ENCODE results near the gene DMTF1.
"Not testable (repeated sequence)": the region's sequence is repeated elsewhere in the genome, so short reads cannot be mapped to it uniquely, and the experiment has no call there.

DMTF1 gene

DNA sequence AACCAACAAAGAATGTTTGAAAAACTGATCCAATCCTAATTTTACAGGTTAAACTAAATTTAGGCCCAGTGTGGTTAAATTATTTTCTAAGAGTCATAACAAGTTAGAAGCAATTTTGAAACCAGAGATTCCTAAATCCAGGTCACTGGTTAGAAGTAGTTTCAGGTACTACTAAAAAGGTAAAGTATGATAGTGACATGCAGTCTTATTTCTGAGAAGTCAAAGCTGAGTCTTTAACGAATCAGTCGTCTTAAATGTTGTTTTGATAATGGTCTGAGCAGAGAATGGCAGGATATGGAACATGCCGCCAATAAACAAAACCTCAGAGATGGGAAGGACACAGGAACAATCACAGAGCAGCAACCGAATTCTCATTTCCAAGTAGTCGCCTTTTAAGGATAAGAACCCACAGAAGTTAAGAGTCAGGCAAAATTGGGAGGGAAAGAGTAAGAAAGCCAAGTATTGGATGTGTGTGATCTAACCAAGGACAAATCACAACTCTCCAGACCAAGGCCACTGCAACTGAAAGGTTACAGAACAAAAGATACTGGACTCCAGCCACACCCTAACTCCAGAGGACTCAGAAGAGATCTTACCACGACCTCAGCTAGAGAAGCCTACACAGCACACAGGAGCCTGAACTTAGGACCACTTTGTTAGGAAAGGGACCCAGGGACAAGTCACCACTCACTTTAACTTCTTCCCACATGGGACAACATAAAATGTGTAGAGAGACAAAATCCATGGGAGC lies 47.6 kb downstream of the DMTF1 start:
- no peak for DNase-seq

DNA sequence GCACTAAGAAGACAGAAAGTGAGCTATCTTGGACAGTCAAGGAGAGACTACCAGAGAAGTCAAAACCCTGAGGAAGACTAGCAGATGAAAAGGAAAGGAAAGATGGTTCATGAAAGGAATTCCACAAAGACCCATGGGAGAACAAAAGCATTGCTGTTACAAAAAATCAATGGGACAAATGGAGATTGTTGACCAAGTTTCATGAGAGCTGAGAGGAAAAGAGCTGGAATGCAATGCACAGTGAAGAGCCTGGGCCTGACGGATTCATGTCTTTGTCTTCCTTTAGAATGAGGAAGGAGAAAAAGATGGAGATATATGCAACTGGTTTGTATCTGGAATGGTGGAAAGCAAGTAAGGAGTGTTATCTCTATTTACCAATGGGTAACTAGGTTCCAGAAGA lies 50.0 kb downstream of the DMTF1 start:
- DNase-seq = no peak

GRCh38 chr7:87202705-87203104 lies 50.5 kb downstream of the DMTF1 start:
- no peak for DNase-seq

- DNase-seq = not testable (repeated sequence)
Observed at GRCh38 chr7:87203929-87204328, 51.7 kb downstream of the DMTF1 start.

GRCh38 chr7:87204933-87205332 lies 52.7 kb downstream of the DMTF1 start:
- no peak for DNase-seq

- DNase-seq = not testable (repeated sequence)
Observed at GRCh38 chr7:87205701-87206100, 53.4 kb downstream of the DMTF1 start.

- DNase-seq = no peak
Observed at GRCh38 chr7:87206361-87206760, 54.1 kb downstream of the DMTF1 start.

DNA sequence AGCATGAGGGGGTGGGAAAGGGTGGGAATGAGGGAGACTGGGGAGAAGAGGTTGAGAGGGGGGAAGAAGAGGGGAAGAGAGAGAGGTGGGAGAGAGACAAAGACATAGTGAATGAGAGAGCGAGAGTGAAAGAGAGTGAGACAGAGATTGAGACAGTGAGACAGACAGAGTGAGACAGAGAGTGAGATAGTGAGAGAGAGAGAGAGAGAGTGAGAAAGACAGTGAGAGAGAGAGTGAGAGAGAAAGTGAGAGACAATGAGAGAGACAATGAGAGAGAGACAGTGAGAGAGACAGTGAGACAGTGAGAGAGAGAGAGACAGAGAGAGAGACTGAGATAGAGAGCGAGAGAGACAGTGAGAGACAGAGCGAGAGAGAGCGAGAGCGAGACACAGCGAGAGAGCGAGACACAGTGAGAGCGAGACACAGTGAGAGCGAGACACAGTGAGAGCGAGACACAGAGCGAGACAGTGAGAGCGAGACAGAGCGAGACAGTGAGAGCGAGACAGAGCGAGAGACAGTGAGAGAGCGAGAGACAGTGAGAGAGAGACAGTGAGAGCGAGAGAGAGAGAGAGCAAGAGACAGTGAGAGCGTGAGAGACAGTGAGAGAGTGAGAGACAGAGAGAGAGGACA lies 57.2 kb downstream of the DMTF1 start:
- DNase-seq = no peak

DNA sequence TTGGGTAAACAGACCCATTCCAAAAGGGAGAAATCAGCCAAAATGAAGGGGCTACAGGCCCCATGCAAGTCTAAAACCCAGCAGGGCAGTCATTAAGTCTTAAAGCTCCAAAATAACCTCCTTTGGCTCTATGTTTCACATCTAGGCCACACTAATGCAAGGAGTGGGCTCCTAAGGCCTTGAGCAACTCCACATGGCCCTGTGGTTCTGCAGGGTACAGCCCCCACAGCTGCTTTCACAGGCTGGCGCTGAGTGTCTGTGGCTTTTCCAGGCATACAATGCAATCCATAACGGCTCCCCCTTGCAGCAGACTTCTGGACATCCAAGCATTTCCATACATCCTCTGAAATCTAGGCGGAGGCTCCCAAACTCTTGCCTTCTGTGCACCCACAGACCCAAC lies 58.3 kb downstream of the DMTF1 start:
- no peak for DNase-seq

DNA sequence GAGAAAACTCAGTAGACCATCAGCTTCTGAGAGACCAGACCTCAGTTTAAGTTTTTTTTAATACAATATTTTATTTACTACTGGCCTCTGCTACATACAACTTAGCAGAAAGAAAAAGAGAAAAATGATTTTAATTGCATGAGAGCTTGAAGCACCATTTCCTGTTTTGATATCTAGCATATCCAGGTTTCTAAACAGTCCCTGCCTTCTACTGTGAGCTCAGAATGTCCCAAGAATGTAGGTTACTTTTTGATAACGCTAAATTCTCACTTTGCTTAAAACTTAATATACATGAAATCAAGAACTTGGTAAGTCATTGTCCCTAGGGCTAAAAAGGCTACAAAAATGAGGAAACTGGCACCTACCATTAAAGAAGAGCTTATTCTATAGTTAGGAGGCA lies 60.2 kb downstream of the DMTF1 start:
- no peak for DNase-seq

DNA sequence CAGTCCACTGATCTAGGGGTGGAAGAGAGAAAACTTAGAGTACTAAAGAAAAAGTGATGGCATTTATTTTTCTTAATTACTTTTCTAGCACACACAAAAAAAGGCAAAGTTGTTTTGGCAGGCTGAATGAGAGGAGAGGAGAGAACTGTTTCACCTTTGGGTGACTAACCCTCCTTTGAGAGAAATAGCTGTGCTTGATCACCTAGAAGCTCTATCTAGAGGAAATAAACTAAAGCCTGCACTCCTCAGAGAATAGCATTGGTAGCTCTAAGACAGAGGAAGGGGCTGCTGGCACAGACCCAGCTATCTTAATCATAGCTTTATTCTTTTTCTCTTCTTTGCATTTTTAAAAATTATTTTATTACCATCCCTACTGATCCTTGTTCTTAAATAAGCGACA lies 61.0 kb downstream of the DMTF1 start:
- DNase-seq = no peak

- no peak for DNase-seq
Observed at GRCh38 chr7:87213811-87214210, 61.6 kb downstream of the DMTF1 start.

DNA sequence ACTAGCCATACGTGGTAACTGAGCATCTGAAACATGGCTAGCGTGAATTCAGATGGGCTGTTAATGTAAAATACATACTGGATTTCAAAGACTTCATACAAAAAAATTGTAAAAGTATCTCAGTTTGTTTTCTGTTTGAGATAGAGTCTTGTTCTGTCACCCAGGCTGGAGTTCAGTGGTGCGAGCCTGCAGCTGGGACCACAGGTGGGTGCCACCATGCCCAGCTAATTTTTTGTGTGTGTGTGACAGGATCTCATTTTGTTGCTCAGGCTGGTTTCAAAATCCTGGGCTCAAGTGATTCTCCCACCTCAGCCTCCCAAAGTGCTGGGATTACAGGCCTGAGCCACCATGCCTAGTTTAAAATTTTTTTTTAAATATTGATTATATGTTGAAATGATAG lies 62.8 kb downstream of the DMTF1 start:
- DNase-seq = no peak

DNA sequence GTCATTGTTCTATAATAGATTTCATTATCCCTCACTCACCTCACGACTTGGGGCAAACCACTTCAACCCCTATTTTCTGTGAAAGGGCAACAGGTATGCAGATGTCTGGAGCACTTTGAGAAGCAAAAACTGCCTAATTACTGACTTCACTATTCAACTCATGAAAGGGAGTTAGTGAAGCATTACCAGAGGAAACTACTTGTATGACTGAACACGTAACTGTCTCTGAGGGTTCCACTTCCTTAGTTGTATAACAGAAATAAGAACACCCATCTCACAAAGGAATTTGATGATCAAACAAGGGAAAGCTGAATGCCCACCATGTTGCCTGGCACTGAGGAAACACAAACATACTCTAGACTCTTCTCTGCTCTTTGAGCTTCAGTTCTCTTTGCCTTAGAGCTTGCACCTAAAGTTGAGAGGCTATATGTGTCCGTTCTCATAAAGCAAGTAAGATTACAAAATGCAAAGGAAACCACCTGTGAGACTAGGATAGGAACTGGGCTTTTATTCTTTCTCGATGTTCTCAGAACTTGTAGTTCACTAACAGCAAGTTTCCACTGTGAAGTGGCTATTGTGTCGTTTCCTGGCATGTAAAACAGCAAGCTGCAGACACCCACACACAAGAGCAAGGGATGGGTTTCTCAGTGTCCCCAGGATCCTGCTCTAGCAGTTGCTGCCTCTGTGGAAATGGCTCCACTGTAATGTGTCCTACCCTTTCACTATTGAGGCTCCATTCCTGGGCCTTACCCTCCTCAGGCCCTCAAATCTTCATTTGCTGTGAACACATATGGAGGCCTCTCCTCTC lies 64.7 kb downstream of the DMTF1 start:
- DNase-seq = no peak

GRCh38 chr7:87217983-87218653 lies 65.9 kb downstream of the DMTF1 start:
- DNase-seq = no peak

DNA sequence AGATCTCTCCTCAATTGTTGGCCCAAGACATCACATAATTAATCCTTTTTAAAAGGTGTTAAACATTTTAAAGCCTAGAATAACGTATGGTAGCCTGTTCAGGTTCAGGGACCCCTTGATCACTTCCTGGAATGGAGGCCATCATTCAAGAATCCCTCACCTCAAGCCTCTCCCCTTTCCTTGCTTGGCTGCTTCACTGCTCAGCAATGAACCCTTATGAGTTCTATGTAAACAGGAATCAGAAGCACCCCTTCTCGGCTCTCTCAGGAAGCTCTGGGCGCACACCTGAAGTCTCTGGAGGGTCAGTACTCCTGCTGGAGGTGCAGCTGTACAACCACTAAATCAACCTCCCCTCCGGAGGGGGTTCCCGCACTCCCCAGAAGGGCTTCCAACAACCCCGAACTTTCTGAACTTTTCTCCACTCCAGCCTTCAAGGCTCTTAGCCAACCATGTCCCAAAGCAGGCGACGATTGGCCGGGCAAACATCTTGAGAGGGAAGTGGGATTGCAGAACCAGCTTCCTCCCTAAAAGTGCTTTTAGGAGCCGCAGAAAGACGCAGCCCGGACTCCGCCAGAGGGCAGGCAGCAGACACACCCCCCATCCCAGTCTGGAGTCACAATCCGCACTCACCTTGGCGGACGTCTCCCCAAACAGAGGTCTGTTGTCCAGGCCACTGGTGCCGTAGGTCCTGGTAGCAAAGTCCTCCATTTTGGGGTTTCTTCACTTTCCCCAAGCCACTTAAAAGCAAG lies 66.7 kb downstream of the DMTF1 start:
- DNase-seq = no peak

- peak; percentile 42 for DNase-seq
Observed at GRCh38 chr7:87219545-87220025, 67.3 kb downstream of the DMTF1 start, which contains the start of gene TMEM243. Gene TMEM243, minus strand, starts transcription at chr7:87219732. Its CDS starts 229 bp downstream, at chr7:87219503.

- peak; percentile 78 for DNase-seq
Observed at GRCh38 chr7:87220026-87220733, 67.9 kb downstream of the DMTF1 start.

DNA sequence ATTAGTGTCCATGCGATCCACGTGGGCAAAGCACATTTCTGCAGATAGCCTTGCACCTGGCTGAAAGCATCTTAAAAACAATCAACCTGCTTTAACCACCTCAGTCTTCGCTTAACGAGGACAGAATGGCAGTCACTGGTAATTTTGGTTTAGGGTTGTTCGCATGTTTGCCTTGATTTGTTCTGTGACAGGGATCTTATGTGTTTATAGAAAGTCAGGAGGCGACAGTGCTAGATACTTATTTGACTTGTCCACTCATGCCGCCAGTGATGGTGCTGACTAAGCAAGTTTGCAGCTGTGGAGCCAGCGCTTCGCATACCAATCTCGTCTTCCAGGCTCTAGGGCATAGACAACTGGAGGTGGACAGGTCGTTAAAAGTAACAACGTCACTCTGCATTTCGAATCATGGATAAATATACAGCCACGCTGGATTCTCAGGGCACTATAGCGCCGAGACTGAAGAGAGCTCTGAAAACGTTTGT lies 68.5 kb downstream of the DMTF1 start:
- peak; percentile 9 for DNase-seq

- no peak for DNase-seq
Observed at GRCh38 chr7:87223666-87224065, 71.4 kb downstream of the DMTF1 start.

DNA sequence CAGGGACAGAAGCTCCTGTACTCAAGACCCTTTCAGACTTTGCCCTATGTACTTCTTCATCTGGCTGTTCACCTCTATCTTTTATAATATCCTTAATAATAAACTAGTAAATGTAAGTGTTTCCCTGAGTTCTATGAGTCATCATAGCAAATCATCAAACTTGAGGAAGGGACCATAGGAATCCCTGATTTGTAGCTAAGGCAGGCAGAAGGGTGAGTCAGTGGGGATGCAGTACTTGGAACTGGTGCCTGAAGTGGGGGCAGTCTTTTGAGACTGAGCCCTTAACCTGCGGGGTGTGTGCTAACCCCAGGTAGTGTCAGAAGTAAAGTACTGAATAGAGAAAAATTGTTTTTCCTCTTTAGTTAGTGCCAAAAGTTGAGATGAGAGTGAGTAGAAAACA lies 73.4 kb downstream of the DMTF1 start:
- no peak for DNase-seq

All from NCI-H774 (cell line).